RWPE2 (cell line): Measurements from ENCODE around the gene STX8.

Source experiments
- ATAC-seq: fragments of 200-7000 bp; cut with Tn5 transposase; 3 replicates; pipeline ENCODE4 v1.9.1; 2021; ENCODE audit warnings: low read depth
- DNase-seq: peaks from one replicate; pipeline ENCODE4 v3.0.0-alpha.2; 2020; ENCODE audit warnings: low spot score
- H3K27ac ChIP-seq: fragments of 450-650 bp; 2 replicates; pipeline ENCODE4 v1.5.1; 2017; ENCODE audit warnings: mild to moderate bottlenecking; ENCODE audit not compliant: poor library complexity, severe bottlenecking
- H3K27me3 ChIP-seq: fragments of 250-450 bp; sonication (Bioruptor Pico); 2 replicates; pipeline ENCODE4 v1.5.1; 2021; ENCODE audit warnings: mild to moderate bottlenecking, moderate library complexity; ENCODE audit not compliant: insufficient read depth, poor library complexity, severe bottlenecking
- H3K36me3 ChIP-seq: fragments of 250-450 bp; sonication (Bioruptor Pico); 2 replicates; pipeline ENCODE4 v1.5.1; 2020; ENCODE audit warnings: low read depth, mild to moderate bottlenecking, moderate library complexity
- H3K4me1 ChIP-seq: fragments of 250-450 bp; sonication (Bioruptor Pico); 2 replicates; pipeline ENCODE4 v1.5.1; 2021; ENCODE audit warnings: mild to moderate bottlenecking, moderate library complexity; ENCODE audit not compliant: insufficient read depth, poor library complexity, severe bottlenecking
- H3K4me3 ChIP-seq: fragments of 250-450 bp; sonication (Bioruptor Pico); 2 replicates; pipeline ENCODE4 v1.5.1; 2021; ENCODE audit warnings: mild to moderate bottlenecking, moderate library complexity; ENCODE audit not compliant: severe bottlenecking
- H3K9me3 ChIP-seq: fragments of 250-450 bp; sonication (Bioruptor Pico); 2 replicates; pipeline ENCODE4 v1.5.1; 2021; ENCODE audit warnings: mild to moderate bottlenecking, moderate library complexity; ENCODE audit not compliant: severe bottlenecking
- CTCF ChIP-seq: fragments of 450-650 bp; IDR thresholded peaks from one replicate; pipeline ENCODE4 v1.5.1; 2017; ENCODE audit warnings: mild to moderate bottlenecking, moderate library complexity; ENCODE audit not compliant: poor library complexity, severe bottlenecking

The STX8 gene

GRCh38 chr17:9256361-9256750, 319.3 kb downstream of the STX8 start:
- TF ChIP-seq CTCF, result no peak
- no peak for ATAC-seq

GRCh38 chr17:9255833-9256232, 319.8 kb downstream of the STX8 start:
- H3K27me3 ChIP-seq, result no peaks in the 10 kb centered on the region
- H3K27ac ChIP-seq, result no peak overlapping the region
- no peaks in the 10 kb centered on the region for H3K4me1 ChIP-seq
- ATAC-seq (no peak), DNase-seq (no peak)
- no peak overlapping the region for H3K4me3 ChIP-seq
- no peak for TF ChIP-seq CTCF
- no peaks in the 10 kb centered on the region for H3K36me3 ChIP-seq
- no peaks in the 10 kb centered on the region for H3K9me3 ChIP-seq

More at GRCh38 chr17:9256361-9256750, 319.3 kb downstream of the STX8 start:
- Histone ChIP-seq H3K27ac (no peak overlapping the region), H3K4me1 (no peaks in the 10 kb centered on the region), H3K4me3 (no peak overlapping the region), H3K27me3 (no peaks in the 10 kb centered on the region), H3K36me3 (no peaks in the 10 kb centered on the region), H3K9me3 (no peaks in the 10 kb centered on the region)
- no peak for DNase-seq

GRCh38 chr17:9254841-9255240, 320.8 kb downstream of the STX8 start:
- ATAC-seq (no peak), DNase-seq (no peak)
- no peaks in the 10 kb centered on the region for H3K36me3 ChIP-seq
- H3K9me3 ChIP-seq, result no peaks in the 10 kb centered on the region
- H3K4me1 ChIP-seq, result no peaks in the 10 kb centered on the region
- no peak overlapping the region for H3K4me3 ChIP-seq
- no peak overlapping the region for H3K27ac ChIP-seq
- TF ChIP-seq CTCF, result no peak
- H3K27me3 ChIP-seq, result no peaks in the 10 kb centered on the region

- Histone ChIP-seq H3K27me3 (no peaks in the 10 kb centered on the region), H3K4me3 (no peak overlapping the region), H3K36me3 (no peaks in the 10 kb centered on the region), H3K9me3 (no peaks in the 10 kb centered on the region), H3K4me1 (no peaks in the 10 kb centered on the region), H3K27ac (no peak overlapping the region)
- DNase-seq (no peak), ATAC-seq (no peak)
- no peak for TF ChIP-seq CTCF
These were observed 322.3 kb downstream of the STX8 start for GRCh38 chr17:9253308-9253707.

- DNase-seq (no peak), ATAC-seq (no peak)
- H3K36me3 ChIP-seq, result no peaks in the 10 kb centered on the region
- no peak for TF ChIP-seq CTCF
- H3K9me3 ChIP-seq, result no peaks in the 10 kb centered on the region
- H3K27me3 ChIP-seq, result no peaks in the 10 kb centered on the region
- H3K27ac ChIP-seq, result no peak overlapping the region
- H3K4me3 ChIP-seq, result no peak overlapping the region
- H3K4me1 ChIP-seq, result no peaks in the 10 kb centered on the region
These were observed 324.3 kb downstream of the STX8 start for GRCh38 chr17:9251273-9251672.
